ENCODE data around the gene LRP5. TPM values are rescaled to one million over a fixed set of nuclear protein-coding genes. Genes with fewer than 3 reads are reported as not detected.

The LRP5 gene
- total RNA-seq, 1 experiment from 2014 or later = 129 TPM

GRCh38 chr11:68384530-68385081 is 72.2 kb downstream of the LRP5 start:
- POLR2A ChIA-PET (ENCODE audit: unreplicated experiment) = no interaction called here
- peaks cover 15% of the 10 kb centered on the region for H4K20me1 ChIP-seq (ENCODE audit: insufficient read depth)

GRCh38 chr11:68385128-68385527 is 72.7 kb downstream of the LRP5 start:
- no peak overlapping the region for H2AFZ ChIP-seq
- DNase-seq = no peak
- BruUV-seq (replicated peaks) = no TSS peak
- ChIA-PET CTCF (interaction anchor here (0.6 kb wide), 1 partner anchor 109 kb away, joined by 3 read pairs; no protein-coding TSS in a partner anchor), POLR2A (ENCODE audit: unreplicated experiment) (no interaction called here)
- peaks cover 6% of the 10 kb centered on the region; the same call in 1 of the 2 replicates for H3K36me3 ChIP-seq (ENCODE audit: low read depth)
- H3F3A ChIP-seq (ENCODE audit: insufficient read depth, low read depth) = peaks cover 15% of the 10 kb centered on the region
- H4K20me1 ChIP-seq (ENCODE audit: insufficient read depth) = peaks cover 15% of the 10 kb centered on the region
- TF ChIP-seq CTCF (conservative IDR thresholded peaks at IDR 0.05) = no peak
- no peak for TF ChIP-seq EZH2 (IDR thresholded peaks at IDR 0.05; ENCODE audit: low read depth)
- no peaks in the 10 kb centered on the region for H3K9me2 ChIP-seq (ENCODE audit: insufficient read depth)
- H3K4me2 ChIP-seq = no peak overlapping the region
- H3K4me1 ChIP-seq (replicated peaks; ENCODE audit: insufficient read depth) = peaks cover 18% of the 10 kb centered on the region
- peaks cover 15% of the 10 kb centered on the region for H3K79me2 ChIP-seq (ENCODE audit: low read depth)
- H3K4me3 ChIP-seq = no peak overlapping the region
- intact Hi-C loops (cut with micrococcal nuclease; ENCODE audit: unreplicated experiment) = no loop called here
- H3K9me3 ChIP-seq (ENCODE audit: insufficient read depth, low read depth) = no peaks in the 10 kb centered on the region
- no peak overlapping the region for H3K27ac ChIP-seq
- H3K27me3 ChIP-seq (ENCODE audit: insufficient read depth, low read depth) = no peaks in the 10 kb centered on the region

More at GRCh38 chr11:68384530-68385081, 72.2 kb downstream of the LRP5 start:
- H3F3A ChIP-seq (ENCODE audit: insufficient read depth, low read depth) = peaks cover 20% of the 10 kb centered on the region
- H3K9me2 ChIP-seq (ENCODE audit: insufficient read depth) = no peaks in the 10 kb centered on the region
- H3K27ac ChIP-seq = no peak overlapping the region
- intact Hi-C loops (cut with micrococcal nuclease; ENCODE audit: unreplicated experiment) = loop anchor here (1.0 kb wide), 2 partner anchors 113 to 127 kb away; partner anchors contain the start of gene C11orf24
- no peak overlapping the region for H3K4me3 ChIP-seq
- no peaks in the 10 kb centered on the region for H3K9me3 ChIP-seq (ENCODE audit: insufficient read depth, low read depth)
- H2AFZ ChIP-seq = no peak overlapping the region
- no peak for DNase-seq
- no peak for TF ChIP-seq EZH2 (IDR thresholded peaks at IDR 0.05; ENCODE audit: low read depth)
- no peak for TF ChIP-seq CTCF (conservative IDR thresholded peaks at IDR 0.05)
- BruUV-seq (replicated peaks) = no TSS peak
- no peaks in the 10 kb centered on the region for H3K27me3 ChIP-seq (ENCODE audit: insufficient read depth, low read depth)
- peaks cover 6% of the 10 kb centered on the region; the same call in 1 of the 2 replicates for H3K36me3 ChIP-seq (ENCODE audit: low read depth)
- CTCF ChIA-PET = no interaction called here
- H3K4me2 ChIP-seq = no peak overlapping the region
- peaks cover 23% of the 10 kb centered on the region for H3K4me1 ChIP-seq (replicated peaks; ENCODE audit: insufficient read depth)
- H3K79me2 ChIP-seq (ENCODE audit: low read depth) = peaks cover 15% of the 10 kb centered on the region

- Histone ChIP-seq H4K20me1 (ENCODE audit: insufficient read depth) (peaks cover 15% of the 10 kb centered on the region), H3K27ac (no peak overlapping the region), H3K4me1 (replicated peaks; ENCODE audit: insufficient read depth) (peaks cover 6% of the 10 kb centered on the region), H3K4me3 (no peak overlapping the region), H3K36me3 (ENCODE audit: low read depth) (peaks cover 6% of the 10 kb centered on the region; the same call in 1 of the 2 replicates), H3K79me2 (ENCODE audit: low read depth) (peaks cover 10% of the 10 kb centered on the region; the same call in 1 of the 2 replicates), H3K4me2 (no peak overlapping the region), H3K27me3 (ENCODE audit: insufficient read depth, low read depth) (no peaks in the 10 kb centered on the region), H3K9me3 (ENCODE audit: insufficient read depth, low read depth) (no peaks in the 10 kb centered on the region), H3F3A (ENCODE audit: insufficient read depth, low read depth) (peaks cover 3% of the 10 kb centered on the region; the same call in 1 of the 2 replicates), H2AFZ (no peak overlapping the region), H3K9me2 (ENCODE audit: insufficient read depth) (no peaks in the 10 kb centered on the region)
- no TSS peak for BruUV-seq (replicated peaks)
- CTCF ChIA-PET = no interaction called here
- no peak for TF ChIP-seq CTCF (conservative IDR thresholded peaks at IDR 0.05)
- TF ChIP-seq EZH2 (IDR thresholded peaks at IDR 0.05; ENCODE audit: low read depth) = no peak
- DNase-seq = no peak
- intact Hi-C loops (cut with micrococcal nuclease; ENCODE audit: unreplicated experiment) = no loop called here
- POLR2A ChIA-PET (ENCODE audit: unreplicated experiment) = no interaction called here
Observed at GRCh38 chr11:68386331-68386978, 74.1 kb downstream of the LRP5 start.
